NCI-H1694 treated with DMSO at 0.1 percent for 48 hours (cell line): ENCODE results near the gene TEPSIN.
"Not testable (repeated sequence)": the region's sequence is repeated elsewhere in the genome, so short reads cannot be mapped to it uniquely, and the experiment has no call there.

Source experiments
- DNase-seq: peaks from one replicate; lab custom pipeline; 2025; lab: John Stamatoyannopoulos, UW

TEPSIN gene

GRCh38 chr17:81235822-81236740 is 2.8 kb downstream of the TEPSIN start:
- no peak for DNase-seq

- no peak for DNase-seq
Observed at GRCh38 chr17:81234940-81235821, 3.7 kb downstream of the TEPSIN start.

- no peak for DNase-seq
Observed at GRCh38 chr17:81234506-81234855, 4.4 kb downstream of the TEPSIN start.

- no peak for DNase-seq
Observed at GRCh38 chr17:81233811-81234505, 4.9 kb downstream of the TEPSIN start.

GRCh38 chr17:81233316-81233715 is 5.5 kb downstream of the TEPSIN start:
- DNase-seq, result no peak

- no peak for DNase-seq
Observed at GRCh38 chr17:81232616-81233241, 6.1 kb downstream of the TEPSIN start.

GRCh38 chr17:81231766-81232581 is 6.9 kb downstream of the TEPSIN start:
- DNase-seq, result no peak

GRCh38 chr17:81231121-81231645 is 7.7 kb downstream of the TEPSIN start:
- no peak for DNase-seq

- no peak for DNase-seq
Observed at GRCh38 chr17:81230043-81230820, 8.6 kb downstream of the TEPSIN start.

GRCh38 chr17:81229666-81229920 is 9.3 kb downstream of the TEPSIN start:
- no peak for DNase-seq

- DNase-seq, result no peak
Observed at GRCh38 chr17:81228834-81229665, 9.8 kb downstream of the TEPSIN start.

GRCh38 chr17:81228420-81228819 is 10.4 kb downstream of the TEPSIN start:
- DNase-seq, result no peak

GRCh38 chr17:81227630-81228029 is 11.2 kb downstream of the TEPSIN start:
- not testable (repeated sequence) for DNase-seq

- no peak for DNase-seq
Observed at GRCh38 chr17:81223762-81224130, 15.1 kb downstream of the TEPSIN start.

GRCh38 chr17:81222906-81223761 is 15.7 kb downstream of the TEPSIN start, which contains the start of gene CEP131:
TSS of gene CEP131 (minus strand) at chr17:81222965. CDS start at chr17:81220056, 2,909 bp downstream.
- peak; percentile 94 for DNase-seq

- DNase-seq, result no peak
Observed at GRCh38 chr17:81222620-81222905, 16.3 kb downstream of the TEPSIN start.

GRCh38 chr17:81221842-81222619 is 16.8 kb downstream of the TEPSIN start:
- no peak for DNase-seq

- DNase-seq, result no peak
Observed at GRCh38 chr17:81221371-81221841, 17.4 kb downstream of the TEPSIN start.
